ENCODE results near the gene MAOA.
"Not testable (repeated sequence)": the region's sequence is repeated elsewhere in the genome, so short reads cannot be mapped to it uniquely, and the experiment has no call there.

The MAOA gene

DNA sequence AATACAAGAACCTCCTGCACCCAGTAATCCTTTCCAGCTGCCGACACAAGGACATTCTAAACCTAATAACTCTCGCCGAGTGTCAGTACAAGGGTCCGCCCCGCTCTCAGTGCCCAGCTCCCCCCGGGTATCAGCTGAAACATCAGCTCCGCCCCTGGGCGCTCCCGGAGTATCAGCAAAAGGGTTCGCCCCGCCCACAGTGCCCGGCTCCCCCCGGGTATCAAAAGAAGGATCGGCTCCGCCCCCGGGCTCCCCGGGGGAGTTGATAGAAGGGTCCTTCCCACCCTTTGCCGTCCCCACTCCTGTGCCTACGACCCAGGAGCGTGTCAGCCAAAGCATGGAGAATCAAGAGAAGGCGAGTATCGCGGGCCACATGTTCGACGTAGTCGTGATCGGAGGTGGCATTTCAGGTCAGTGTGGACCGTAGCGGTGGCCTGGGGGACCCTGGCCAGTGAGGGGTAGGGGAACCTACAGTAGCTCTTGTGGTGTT, at the start of gene MAOA:
Gene MAOA, plus strand, starts transcription at position 295 of the 490 bp plus-strand sequence. Its CDS starts 43 bp downstream, at position 338.
- DNase-seq, result no peak

DNA sequence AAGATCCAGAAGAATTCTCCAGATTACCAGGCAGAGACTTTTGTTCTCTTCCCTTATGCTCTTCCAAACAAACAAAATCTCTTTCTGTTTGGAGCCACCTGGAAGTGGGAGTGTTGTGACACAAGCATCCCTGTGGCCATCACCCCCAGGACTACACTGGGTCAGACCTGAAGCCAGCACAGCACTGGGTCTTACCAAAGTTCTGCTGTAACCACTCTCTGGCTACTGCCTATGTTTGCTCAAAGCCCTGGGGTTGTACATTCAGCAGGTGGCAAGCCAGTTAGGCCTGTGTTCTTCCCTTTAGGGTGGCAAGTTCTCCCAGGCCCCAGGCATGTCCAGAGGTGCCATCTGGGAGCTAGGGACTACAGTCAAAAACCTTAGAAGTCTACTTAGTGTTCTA, 43.7 kb upstream of the MAOA start:
- DNase-seq, result no peak

DNA sequence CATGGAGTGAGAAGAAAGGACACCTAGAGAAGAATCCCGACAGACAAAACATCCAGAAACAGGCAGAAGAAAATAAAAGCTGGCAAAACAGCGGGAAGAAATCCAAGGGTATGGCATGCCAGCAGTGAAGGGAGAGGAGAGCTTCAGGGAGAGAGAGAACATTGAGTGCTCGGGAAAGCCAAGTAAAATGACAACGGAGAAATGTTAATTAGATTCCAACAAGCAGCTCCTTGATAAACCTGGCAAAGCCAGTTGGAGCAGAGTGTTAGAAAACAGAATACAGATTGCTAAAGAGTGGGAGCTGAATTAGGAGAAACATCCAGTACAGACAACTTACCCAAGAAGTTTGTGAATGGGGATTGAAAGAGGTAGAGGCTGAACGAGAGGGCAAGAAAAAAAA, 40.4 kb upstream of the MAOA start:
- DNase-seq, result no peak

DNA sequence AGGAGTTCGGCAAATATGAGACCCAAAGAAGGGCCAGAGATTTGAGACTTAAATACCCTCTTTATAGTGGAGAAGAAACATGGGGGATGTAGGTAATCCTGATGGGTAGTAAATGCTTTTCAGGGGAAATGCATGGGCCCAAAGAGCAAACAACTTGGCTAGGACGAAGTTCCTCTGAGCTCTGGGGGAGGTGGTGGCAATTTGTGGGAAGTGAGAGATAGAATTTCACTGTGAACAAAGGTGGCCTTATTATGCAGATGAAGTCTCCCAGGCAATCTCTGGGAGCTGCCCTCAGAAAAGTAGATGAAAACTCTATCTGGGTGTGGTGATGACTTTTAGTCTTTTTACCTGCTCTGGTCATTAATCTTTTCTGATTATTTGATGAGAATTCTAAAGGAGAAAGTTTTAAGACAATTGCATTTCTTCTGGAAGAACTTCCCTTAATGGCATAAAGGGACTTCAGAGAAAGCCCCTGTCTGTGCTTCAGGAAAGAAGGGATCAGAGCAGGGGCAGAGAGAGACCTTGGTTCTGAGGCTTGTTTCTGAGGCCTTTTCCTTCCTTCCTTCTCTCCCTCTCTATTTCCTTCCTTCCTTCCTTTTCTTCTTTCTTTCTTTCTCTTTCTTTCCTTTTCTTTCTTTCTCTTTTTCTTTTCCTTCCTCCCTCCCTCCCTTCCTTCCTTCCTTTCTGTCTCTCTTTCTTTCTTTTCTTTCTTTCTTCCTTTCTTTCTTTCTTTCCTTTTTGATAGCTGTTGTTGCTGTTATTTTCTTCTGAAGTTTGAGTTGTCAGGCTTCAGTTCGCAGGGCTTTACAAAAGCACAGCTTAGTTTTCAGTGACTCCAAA, 37.5 kb upstream of the MAOA start:
- DNase-seq, result no peak

DNA sequence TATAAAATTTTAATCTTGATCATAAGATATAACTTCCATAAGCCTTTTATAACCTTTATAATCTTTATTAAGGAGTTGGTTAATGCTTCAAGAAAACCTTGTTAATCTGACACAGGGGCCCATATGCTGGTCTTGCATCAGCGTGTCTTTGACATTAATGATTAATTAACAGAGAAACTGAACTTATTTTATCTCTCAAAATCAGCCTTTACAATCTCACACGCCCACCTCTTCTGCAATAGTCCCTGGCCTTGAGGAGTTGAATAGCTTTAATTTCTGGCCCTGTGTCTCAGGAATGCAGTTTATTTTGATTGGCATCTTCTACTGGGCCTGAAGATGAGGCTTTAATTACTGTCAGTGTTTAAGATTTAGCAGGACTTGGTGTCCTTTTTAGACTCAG, 36.2 kb upstream of the MAOA start:
- DNase-seq, result not testable (repeated sequence)

DNA sequence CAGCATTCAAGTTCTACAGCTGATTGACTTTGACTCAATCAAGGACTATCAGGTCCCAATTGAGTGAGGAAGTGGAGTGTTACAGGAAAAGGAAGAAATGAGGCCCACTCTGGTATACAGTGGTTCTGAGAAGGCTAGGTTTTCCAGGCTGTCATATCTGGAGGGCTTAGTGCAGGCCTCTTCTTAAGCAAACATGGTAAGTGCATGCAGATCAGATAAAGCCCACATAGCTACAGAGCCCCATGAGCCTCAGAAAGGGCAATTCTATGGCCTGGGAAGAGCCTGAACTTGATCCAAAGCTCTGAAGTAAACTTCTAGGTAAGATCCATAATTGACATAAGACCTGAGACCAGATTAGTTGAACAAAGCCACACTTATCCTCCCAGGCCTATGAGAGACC, 29.0 kb upstream of the MAOA start:
- DNase-seq, result no peak

DNA sequence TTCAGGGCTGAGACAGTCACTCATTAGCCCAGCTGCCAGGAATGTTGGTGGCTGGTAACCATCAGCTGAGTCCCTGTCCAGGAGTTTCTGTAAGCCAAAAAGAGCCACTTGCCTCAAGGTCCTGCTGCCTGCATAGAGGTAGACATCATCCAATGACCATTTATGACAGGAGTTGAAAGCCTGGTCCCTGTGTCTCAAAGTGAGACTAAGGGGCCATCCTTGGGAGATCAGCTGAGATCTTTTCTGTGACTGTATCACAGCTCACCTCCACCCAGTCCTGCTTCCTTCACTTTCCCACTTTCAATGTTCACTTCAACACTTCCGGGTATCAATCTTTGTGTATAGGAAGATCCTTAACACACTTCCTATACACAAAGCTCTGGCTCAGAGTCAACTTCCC, 28.4 kb upstream of the MAOA start:
- DNase-seq, result no peak

DNA sequence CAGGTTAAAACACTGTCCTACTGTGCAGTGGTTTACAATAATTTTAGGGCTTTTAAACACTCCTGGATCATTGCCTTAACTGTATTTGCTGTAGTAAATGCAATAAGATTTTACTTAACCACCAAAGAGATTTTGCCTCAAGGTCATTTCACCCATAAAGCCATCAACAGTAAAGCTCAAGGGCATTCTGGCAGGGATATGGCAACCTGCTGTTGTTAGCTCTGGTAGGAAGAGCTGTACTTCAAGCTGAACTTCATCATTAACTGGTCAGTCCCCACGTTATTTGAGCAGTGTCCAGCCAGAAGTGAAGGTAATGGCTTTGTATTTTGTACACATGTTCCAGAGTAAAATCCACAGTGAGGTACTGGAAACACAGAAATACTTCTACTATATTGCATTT, 26.9 kb upstream of the MAOA start:
- DNase-seq, result no peak

DNA sequence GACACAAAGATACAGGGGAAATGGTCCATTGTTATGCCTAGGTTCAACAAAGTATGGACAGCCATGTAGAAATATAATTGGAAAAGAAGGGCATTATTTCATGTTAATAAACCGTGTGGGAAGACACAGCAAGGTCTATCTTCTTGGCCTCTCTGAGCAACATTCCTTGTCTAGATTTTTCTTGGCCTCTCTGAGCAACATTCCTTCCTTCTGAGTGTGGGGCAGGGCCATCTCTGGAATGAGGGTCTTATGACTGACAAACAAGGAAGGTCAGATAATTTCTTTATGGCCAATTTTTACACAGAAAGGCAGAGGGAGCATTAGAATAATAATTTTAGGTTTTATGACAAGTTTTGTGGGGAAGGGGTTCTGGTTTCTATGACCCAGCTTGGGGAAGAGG, 24.3 kb upstream of the MAOA start:
- DNase-seq, result no peak

DNA sequence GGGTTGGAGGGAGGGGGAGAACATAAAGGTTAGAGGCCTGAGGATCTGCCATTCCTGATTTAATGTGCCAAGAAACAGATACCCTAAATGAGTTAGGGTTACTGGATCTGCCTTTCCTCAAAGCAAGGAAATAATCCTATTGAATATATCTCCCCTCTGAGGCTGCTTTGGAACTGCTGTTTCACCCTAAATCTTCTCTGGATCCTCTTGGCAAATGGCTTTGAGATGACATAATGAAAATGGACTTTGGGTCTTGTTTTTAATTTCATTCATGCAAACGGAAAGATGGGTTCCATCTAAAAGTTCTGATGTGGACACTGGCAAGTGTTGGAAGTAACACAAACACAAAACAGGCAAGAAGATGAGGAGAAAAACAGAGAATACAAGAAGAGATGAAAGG, 23.0 kb upstream of the MAOA start:
- no peak for DNase-seq

DNA sequence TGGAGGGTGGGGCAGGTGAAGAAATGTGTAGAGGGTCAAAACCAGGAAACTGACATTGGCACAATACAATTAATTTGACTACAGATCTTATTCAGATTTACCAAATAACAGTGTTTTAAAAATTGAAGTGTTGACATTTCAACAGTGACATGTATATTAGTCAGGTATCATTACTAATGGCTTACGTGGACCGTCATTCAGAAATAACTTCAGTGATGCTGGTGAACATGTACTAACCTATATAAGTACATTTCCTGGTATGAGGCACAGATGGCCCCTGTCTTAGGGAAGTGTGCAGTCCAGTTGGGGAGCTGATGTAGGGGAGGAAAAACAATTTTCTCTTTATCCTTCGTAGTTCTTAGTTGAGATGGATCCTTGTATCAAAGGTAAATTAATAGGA, 22.3 kb upstream of the MAOA start:
- no peak for DNase-seq

DNA sequence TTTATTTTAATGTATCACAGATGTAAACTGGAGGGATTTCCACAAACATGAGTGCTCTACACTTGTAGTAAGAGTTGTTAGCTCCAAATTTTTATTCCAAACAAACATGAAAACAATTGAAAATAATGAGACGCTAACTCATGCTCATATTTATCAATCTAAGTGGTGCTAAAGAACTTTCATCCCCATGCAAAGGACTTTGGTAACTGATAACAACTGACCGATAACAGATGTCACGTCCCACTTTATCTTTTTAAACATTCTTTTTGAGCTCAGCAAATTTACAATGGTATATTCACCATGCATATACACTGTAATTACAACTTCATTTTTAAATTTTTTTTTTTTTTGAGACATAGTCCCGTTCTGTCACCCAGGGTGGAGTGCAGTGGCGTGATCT, 15.6 kb upstream of the MAOA start:
- no peak for DNase-seq

DNA sequence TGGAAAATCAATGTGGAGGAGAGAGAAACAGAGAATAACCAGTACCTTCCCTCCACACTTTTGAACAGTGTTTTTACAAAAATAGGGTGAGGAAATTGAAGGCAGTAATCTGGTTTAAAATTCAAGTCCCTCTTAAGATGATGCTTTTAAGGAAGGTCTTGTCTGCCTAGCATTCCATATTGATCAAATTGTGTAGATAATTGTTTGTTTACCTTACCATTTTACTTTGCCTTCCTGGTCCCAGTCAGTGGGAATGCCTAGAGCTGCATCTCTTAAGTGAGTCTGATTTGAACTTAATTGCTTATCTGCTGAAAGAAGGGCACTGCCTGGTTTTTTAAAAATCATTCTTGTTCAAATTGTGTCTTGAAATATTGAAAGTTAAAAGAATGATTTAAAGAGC, 14.4 kb upstream of the MAOA start:
- no peak for DNase-seq

DNA sequence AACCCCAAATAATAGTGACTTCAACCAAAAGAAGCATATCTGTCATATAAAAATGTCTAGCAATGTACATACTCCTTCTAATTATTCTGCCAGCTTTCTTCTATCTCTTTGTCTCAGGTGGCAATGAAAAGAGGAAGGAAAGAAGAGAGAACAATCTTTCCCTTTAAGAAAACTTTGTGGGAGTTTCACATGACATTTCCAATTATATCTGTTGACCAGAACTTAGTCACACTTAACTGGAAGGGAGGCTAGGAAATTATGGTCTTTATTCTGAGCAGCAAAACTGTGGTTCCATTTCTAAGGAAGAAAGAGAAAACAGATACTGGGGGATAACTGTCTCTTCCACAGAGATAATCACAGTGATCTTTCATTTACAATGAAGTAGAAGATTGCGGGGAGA, 12.9 kb upstream of the MAOA start:
- DNase-seq, result no peak

DNA sequence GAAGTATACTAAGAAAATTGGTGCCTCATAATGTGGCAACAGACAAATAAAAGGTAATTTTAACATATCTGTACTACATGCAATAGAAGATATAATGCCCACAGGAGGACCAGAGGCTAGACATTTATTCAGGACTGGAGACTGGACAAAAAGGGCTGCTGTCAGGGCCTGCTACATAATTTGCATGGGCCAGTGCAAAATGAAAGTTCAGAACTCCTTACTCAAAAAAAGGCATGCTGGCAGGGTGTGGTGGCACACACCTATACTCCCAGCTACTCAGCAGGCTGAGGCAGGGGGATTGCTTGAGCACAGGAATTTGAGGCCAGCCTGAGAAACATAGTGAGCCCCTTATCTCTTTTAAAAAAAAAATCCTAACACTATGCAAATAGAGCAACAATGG, 12.4 kb upstream of the MAOA start:
- no peak for DNase-seq

DNA sequence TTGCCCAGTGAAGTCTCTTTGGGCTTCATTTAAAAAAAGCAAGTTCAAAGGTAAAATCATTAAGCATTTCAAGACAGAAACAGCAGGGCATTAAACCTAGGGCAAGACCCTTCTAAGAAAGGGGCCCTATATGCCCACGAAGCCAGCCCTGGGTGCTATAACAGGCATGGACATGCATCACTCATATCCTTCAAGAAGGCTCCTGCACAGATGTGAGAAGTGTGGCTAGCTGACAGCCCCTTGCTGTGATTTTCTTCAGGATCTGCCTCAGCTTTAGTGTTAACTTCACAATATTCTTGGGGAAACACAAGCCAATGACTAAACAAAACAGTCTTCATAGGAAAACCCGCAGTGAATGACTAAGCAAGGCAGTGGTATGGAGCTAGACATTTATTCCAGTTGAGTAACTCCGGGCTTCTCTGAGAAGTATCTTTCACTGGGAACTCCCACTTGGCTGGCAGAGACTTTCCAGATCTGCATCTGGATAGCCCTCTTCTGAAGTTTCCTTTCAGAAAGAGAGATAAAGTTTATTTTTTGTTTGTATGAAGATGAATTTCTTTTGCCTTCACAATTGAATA, 11.9 kb upstream of the MAOA start:
- DNase-seq, result no peak

DNA sequence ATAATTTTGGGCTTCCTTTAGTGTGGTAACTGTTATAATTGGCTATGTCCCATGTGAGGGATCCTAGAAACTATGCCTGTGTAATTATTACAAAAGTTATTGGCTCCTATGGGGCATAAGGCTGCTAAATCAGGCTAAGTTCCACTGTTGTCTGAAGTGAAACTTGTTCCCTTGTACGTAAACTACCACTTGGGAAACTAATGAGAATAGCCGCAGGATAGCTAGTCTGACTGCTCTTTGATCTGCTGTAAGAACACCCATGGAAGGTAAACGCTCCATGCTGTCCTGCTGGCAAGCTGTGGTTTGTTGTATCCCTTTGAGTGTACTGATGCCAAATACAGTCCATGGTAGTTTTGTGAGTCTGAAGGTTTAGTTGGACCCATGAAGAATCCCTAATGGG, 9.3 kb upstream of the MAOA start:
- no peak for DNase-seq

DNA sequence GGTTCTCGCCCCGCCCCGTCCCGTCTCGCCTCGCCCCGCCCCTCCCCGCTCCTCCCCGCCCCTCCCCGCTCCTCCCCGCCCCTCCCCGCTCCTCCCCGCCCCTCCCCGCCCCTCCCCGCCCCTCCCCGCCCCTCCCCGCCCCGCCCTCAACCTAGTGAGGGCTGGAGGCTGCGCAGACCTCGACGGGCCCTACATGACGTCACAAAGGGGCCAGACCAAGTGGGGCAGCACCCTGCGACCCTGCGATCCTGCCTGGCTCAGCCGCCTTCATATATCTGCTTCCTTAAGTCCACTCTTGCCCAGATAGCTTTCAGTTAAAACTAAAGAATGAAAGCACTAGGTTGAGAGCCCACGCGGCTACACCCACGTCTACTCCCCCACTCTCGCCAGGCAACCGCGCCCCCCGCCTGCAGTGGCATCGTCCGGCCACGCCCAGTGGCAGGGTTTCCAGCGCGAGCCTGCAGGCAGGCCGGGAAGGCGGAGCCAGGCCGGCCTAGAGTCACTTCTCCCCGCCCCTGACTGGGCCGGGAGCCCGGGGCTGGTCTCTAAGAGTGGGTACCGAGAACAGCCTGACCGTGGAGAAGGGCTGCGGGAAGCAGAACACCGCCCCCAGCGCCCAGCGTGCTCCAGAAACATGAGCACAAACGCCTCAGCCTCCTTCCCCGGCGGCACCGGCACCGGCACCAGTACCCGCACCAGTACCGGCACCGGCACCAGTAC, 1.5 kb upstream of the MAOA start:
- peak; percentile 37 to 50 for DNase-seq

DNA sequence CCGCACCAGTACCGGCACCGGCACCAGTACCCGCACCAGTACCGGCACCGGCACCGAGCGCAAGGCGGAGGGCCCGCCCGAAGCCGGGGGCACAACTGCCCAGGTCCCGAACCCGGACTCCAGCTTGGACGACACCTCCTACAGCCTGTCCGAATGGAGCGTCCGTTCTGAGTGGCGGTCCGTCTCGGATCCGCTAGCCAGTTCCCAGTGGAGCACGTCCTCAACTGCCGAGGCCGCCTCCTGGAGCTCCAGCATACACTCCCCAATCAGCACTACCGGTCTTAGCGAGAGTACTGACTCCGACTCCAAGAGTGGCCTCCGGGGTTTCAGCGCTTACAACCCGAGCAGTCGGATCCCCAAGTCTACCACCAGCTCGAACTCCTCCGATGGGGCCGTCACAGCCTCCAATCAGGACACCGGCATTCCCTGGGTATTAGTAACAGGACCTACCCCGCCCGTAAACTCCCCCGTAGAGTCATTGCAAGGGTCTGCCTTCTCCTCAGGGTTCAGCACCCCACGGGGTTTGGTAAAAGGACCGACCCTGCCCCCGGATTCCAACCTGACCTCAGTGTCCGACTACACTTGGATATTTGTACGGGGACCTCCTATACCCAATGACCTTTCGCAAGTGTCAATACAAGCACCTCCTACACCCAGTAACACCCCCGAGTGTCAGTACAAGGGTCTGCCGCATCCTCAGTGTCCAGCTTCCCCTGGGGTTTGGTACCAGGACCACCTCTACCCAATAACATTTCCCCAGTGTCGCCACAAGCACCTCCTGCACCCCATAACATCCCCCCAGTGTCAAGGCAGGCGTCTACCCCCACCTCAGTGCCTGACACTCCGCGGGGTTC, 721 bp upstream of the MAOA start:
- DNase-seq, result no peak

DNA sequence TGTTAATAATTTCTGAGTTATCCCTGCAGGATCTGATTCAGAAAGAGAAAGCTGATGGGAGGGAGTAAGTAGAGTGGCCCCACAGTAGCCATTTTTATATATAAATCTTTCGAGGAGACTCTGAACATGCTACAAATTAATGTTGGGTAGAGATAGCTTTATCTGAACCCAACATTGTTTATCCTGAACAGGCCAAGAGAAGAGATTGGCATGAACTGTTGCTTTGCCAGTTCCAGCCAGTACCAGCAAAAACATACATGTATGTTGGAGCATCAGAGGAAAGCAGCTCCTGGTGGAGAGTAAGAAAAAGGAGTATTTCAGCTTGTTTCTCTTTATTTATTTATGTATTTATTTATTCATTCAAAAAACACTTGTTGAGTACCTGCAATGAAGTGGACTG, 1.6 kb downstream of the MAOA start:
- DNase-seq, result no peak

DNA sequence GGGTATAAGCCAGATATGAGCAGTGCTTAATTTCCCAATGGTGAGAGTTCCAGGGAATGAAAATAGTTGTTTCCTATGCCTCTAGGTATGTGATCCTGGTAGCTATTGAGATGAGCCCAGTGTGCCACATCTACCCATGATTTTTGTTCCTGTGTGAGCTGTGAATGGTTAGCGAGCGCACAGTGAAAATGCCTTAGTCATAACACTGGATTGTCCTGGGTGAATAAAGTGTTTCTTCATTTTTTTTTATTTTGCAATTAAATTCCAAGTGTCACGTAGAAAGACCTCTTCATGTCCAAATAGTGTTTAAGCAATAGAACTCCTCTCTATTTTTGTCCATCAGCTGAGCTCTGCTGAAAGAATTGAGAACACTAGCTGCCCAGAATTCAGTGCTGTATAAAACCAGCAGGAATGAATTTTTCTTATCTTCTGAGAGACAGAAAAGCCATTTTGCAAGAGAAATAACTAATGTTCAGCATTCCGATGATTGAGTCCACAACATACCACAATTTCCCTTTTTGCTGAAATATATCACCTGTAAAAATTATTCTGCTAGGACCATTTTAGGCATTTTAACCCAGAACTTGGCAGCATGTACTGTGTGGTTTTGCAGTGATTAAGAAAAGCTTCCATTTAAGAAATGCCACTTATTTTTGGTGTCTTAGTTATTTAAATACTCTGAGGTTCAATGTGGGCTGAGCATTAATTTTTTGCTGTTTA, 5.6 kb downstream of the MAOA start:
- DNase-seq, result no peak

DNA sequence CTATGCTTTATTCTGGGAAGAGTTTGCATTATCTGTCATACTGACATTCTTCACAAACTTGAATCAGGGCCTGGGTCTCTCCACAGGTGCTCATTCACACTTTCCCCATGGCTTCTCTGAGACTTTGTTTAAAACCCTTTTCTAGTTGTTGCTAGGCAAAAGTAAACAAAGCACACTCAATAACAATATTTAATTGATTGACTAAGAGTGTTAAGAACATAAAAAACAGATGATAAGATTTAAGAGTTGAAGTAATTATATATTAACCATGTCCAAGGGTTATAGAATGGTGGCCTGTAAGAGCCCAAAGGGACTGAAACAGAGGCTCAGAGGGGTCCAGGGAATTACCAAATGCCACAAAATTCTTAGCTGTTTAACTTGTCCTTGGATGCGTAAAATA, 7.1 kb downstream of the MAOA start:
- no peak for DNase-seq
